ENCODE measurements around the gene SPRN. TPM values are rescaled to one million over a fixed set of nuclear protein-coding genes. Genes with fewer than 3 reads are reported as not detected.

Gene SPRN
- polyA plus RNA-seq, 1 experiment = 1.1 TPM

- H3K27me3 ChIP-seq (ENCODE audit: control insufficient read depth, insufficient read depth, low read length) = no peaks in the 10 kb centered on the region
- TF ChIP-seq, protein P1, sequence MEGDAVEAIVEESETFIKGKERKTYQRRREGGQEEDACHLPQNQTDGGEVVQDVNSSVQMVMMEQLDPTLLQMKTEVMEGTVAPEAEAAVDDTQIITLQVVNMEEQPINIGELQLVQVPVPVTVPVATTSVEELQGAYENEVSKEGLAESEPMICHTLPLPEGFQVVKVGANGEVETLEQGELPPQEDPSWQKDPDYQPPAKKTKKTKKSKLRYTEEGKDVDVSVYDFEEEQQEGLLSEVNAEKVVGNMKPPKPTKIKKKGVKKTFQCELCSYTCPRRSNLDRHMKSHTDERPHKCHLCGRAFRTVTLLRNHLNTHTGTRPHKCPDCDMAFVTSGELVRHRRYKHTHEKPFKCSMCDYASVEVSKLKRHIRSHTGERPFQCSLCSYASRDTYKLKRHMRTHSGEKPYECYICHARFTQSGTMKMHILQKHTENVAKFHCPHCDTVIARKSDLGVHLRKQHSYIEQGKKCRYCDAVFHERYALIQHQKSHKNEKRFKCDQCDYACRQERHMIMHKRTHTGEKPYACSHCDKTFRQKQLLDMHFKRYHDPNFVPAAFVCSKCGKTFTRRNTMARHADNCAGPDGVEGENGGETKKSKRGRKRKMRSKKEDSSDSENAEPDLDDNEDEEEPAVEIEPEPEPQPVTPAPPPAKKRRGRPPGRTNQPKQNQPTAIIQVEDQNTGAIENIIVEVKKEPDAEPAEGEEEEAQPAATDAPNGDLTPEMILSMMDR (IDR thresholded peaks at IDR 0.05; ENCODE audit: low read depth, low read length) = no peak
- CTCF ChIA-PET = interaction anchor here (0.7 kb wide), 1 partner anchor 83 kb away, joined by 3 read pairs; no protein-coding TSS in a partner anchor
- POLR2A ChIA-PET = no interaction called here
- peaks cover 12% of the 10 kb centered on the region for H3K9me3 ChIP-seq (ENCODE audit: control insufficient read depth, insufficient read depth, low read length)
- no peak overlapping the region for H3K4me3 ChIP-seq (ENCODE audit: low read depth, low read length)
- no peak for DNase-seq (ENCODE audit: low read depth, low spot score)
- no peak overlapping the region for H3K27ac ChIP-seq (ENCODE audit: low read depth, low read length)
Measured at GRCh38 chr10:133412381-133412711, 12.1 kb downstream of the SPRN start.

GRCh38 chr10:133411523-133412380 lies 12.7 kb downstream of the SPRN start:
- DNase-seq (ENCODE audit: low read depth, low spot score) = no peak
- Histone ChIP-seq H3K4me3 (ENCODE audit: low read depth, low read length) (no peak overlapping the region), H3K27me3 (ENCODE audit: control insufficient read depth, insufficient read depth, low read length) (no peaks in the 10 kb centered on the region), H3K9me3 (ENCODE audit: control insufficient read depth, insufficient read depth, low read length) (peaks cover 12% of the 10 kb centered on the region), H3K27ac (ENCODE audit: low read depth, low read length) (no peak overlapping the region)
- CTCF ChIA-PET = interaction anchor here (0.7 to 1.2 kb wide), 2 partner anchors 82 kb away, joined by 3 to 5 read pairs; no protein-coding TSS in a partner anchor
- POLR2A ChIA-PET = no interaction called here
- TF ChIP-seq, protein P1 (IDR thresholded peaks at IDR 0.05; ENCODE audit: low read depth, low read length) = no peak

DNA sequence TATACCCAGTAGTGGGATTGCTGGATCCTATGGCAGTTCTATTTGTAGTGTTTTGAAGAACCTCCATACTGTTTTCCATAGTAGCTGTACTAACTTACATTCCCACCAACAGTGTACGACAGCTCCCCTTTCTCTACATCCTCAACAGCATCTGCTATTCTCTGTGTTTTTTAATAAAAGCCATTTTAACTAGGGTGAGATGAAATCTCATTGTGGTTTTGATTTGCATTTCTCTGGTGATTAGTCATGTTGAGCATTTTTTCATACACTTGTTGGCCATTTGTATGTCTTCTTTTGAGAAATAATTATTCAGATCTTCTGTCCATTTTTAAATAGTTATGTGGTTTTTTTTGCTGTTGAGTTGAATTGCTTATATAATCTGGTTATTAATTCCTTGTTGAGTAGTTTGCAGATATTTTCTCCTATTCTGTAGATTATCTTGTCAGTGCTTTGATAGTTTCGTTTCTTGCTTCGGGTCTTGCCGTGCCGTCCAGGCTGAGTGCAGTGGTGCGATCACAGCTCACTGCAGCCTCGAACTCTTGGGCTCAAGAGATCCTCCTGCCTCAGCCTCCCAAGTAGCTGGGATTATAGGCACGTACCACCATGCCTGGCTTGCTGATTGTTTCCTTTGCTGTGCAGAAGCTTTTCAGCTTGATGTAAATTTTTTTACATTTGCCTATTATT lies 18.4 kb downstream of the SPRN start:
- CTCF ChIA-PET = interaction anchor here (0.7 kb wide), 1 partner anchor 77 kb away, joined by 3 read pairs; no protein-coding TSS in a partner anchor
- Histone ChIP-seq H3K27me3 (ENCODE audit: control insufficient read depth, insufficient read depth, low read length) (no peaks in the 10 kb centered on the region), H3K9me3 (ENCODE audit: control insufficient read depth, insufficient read depth, low read length) (peaks cover 5% of the 10 kb centered on the region), H3K27ac (ENCODE audit: low read depth, low read length) (no peak overlapping the region), H3K4me3 (ENCODE audit: low read depth, low read length) (no peak overlapping the region)
- no peak for DNase-seq (ENCODE audit: low read depth, low spot score)
- POLR2A ChIA-PET = no interaction called here
- TF ChIP-seq, protein P1 (IDR thresholded peaks at IDR 0.05; ENCODE audit: low read depth, low read length) = no peak

- DNase-seq (ENCODE audit: low read depth, low spot score) = no peak
- Histone ChIP-seq H3K27me3 (ENCODE audit: control insufficient read depth, insufficient read depth, low read length) (no peaks in the 10 kb centered on the region), H3K9me3 (ENCODE audit: control insufficient read depth, insufficient read depth, low read length) (peaks cover 3% of the 10 kb centered on the region), H3K4me3 (ENCODE audit: low read depth, low read length) (no peak overlapping the region), H3K27ac (ENCODE audit: low read depth, low read length) (no peak overlapping the region)
- TF ChIP-seq, protein P1 (IDR thresholded peaks at IDR 0.05; ENCODE audit: low read depth, low read length) = no peak
- ChIA-PET POLR2A (no interaction called here), CTCF (interaction anchor here (0.7 kb wide), 1 partner anchor 76 kb away, joined by 3 read pairs; no protein-coding TSS in a partner anchor)
Measured at GRCh38 chr10:133405272-133405671, 19.2 kb downstream of the SPRN start.

DNA sequence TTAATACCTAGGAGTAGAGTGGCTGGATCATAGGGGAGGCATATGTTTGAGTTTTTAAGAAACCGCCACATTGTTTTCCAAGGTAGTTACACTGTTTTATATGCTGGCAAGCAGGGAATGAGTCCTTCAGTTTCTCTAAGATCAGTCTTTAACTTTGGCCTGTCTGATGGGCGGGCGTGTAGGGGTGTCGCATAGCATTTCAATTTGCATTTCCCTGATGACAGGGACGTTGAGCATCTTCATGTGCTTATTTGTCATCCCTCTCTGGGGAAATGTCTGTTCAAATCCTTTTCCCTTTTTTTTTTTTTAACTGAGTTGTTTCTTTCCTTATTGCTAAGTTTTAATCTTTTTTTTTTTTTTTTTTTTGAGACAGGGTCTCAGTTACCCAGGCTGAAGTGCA lies 20.6 kb downstream of the SPRN start:
- H3K9me3 ChIP-seq (ENCODE audit: control insufficient read depth, insufficient read depth, low read length) = no peaks in the 10 kb centered on the region; the same call in 1 of the 2 replicates
- CTCF ChIA-PET = interaction anchor here (1.3 kb wide), 1 partner anchor 74 kb away, joined by 5 read pairs; no protein-coding TSS in a partner anchor
- DNase-seq (ENCODE audit: low read depth, low spot score) = no peak
- H3K4me3 ChIP-seq (ENCODE audit: low read depth, low read length) = no peak overlapping the region
- H3K27me3 ChIP-seq (ENCODE audit: control insufficient read depth, insufficient read depth, low read length) = no peaks in the 10 kb centered on the region
- POLR2A ChIA-PET = no interaction called here
- TF ChIP-seq, protein P1 (IDR thresholded peaks at IDR 0.05; ENCODE audit: low read depth, low read length) = no peak
- H3K27ac ChIP-seq (ENCODE audit: low read depth, low read length) = no peak overlapping the region
